ENCODE data around the gene PPM1B.

PPM1B gene

GRCh38 chr2:44267269-44267795 lies 98.7 kb downstream of the PPM1B start:
- H3K4me1 ChIP-seq (ENCODE audit: control insufficient read depth, insufficient read depth, low read length), result peaks cover 4% of the 10 kb centered on the region
- H3K9me3 ChIP-seq (ENCODE audit: control insufficient read depth, low read length), result no peaks in the 10 kb centered on the region
- H3K27me3 ChIP-seq (ENCODE audit: control insufficient read depth, insufficient read depth, low read length, poor library complexity, severe bottlenecking), result no peaks in the 10 kb centered on the region
- no peak overlapping the region for H3K27ac ChIP-seq (ENCODE audit: insufficient read depth, low read depth, low read length, poor library complexity, severe bottlenecking)
- H3K36me3 ChIP-seq (ENCODE audit: control insufficient read depth, insufficient read depth, low read length), result no peaks in the 10 kb centered on the region
- 91 to 92% methylated on average over 3 of the region's 3 CpGs for WGBS, 2 experiments
- no peak overlapping the region for H3K4me3 ChIP-seq (ENCODE audit: insufficient read depth, low read depth, low read length)

DNA sequence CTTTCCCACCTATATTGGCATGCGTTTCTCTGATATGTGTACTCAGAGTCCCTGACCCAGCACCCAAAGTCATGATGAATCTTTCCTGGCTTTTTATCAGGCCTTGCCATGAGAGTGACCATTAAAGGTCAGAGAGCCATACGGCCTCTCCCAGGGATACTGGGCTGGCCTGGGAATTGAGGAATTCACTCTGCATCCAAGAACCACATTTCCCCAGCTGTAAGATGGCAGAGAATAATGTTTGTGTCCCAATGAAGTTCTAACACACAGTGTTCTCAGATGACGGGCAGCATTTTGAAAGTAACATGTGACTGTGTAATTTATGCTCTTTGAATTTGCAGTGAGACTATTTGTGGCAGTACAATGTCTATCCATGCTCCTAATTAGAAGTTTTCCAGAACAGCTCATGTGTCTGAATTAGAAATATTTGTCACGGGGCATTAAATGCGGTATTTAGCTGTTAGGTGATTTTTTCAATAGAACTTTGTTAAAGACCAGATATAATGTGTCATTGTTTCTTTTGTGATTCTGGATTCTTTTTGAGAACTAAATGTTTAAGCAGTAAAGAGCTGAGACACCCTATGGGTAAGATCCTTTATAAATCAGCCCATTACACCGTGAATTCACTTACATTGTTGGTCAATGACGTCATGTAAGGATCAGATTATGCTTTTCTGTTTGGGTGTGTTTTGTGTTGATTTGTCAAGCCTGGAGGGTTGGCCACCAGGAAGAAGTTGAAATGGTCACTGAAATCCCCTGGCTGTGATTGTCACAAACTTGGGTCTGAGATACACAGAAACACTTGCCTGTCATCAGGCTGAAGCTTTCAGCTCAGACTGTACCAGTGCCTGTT lies 99.3 kb downstream of the PPM1B start:
- Histone ChIP-seq H3K27ac (ENCODE audit: insufficient read depth, low read depth, low read length, poor library complexity, severe bottlenecking) (no peak overlapping the region), H3K4me3 (ENCODE audit: insufficient read depth, low read depth, low read length) (no peak overlapping the region), H3K9me3 (ENCODE audit: control insufficient read depth, low read length) (no peaks in the 10 kb centered on the region), H3K4me1 (ENCODE audit: control insufficient read depth, insufficient read depth, low read length) (peaks cover 4% of the 10 kb centered on the region), H3K36me3 (ENCODE audit: control insufficient read depth, insufficient read depth, low read length) (no peaks in the 10 kb centered on the region), H3K27me3 (ENCODE audit: control insufficient read depth, insufficient read depth, low read length, poor library complexity, severe bottlenecking) (no peaks in the 10 kb centered on the region)
- WGBS, 2 experiments, result 81% methylated on average over 7 of the region's 7 CpGs

DNA sequence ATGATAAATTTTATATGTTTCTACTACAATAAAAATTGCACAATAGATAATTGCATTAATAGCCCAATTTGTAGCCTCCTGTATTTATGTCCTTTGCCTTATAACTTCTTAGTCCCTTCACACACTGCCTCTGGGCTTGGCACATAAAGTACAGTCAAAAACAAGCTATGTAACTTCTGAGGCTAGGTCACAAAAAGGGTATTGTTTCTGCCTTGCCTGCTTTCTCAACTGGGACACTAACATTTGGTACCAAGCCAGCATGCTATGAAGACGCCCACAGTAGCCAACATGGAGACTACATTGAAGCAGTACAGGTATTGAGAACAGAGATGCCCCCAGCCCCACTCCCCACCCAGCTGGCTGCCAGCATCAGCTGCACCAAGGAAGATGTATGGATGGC lies 101.2 kb downstream of the PPM1B start:
- H3K9me3 ChIP-seq (ENCODE audit: control insufficient read depth, low read length), result no peaks in the 10 kb centered on the region
- H3K27ac ChIP-seq (ENCODE audit: insufficient read depth, low read depth, low read length, poor library complexity, severe bottlenecking), result no peak overlapping the region
- WGBS, 2 experiments, result 83 to 96% methylated on average over 1 of the region's 1 CpG
- no peaks in the 10 kb centered on the region for H3K36me3 ChIP-seq (ENCODE audit: control insufficient read depth, insufficient read depth, low read length)
- H3K4me3 ChIP-seq (ENCODE audit: insufficient read depth, low read depth, low read length), result no peak overlapping the region
- H3K4me1 ChIP-seq (ENCODE audit: control insufficient read depth, insufficient read depth, low read length), result peaks cover 4% of the 10 kb centered on the region
- H3K27me3 ChIP-seq (ENCODE audit: control insufficient read depth, insufficient read depth, low read length, poor library complexity, severe bottlenecking), result no peaks in the 10 kb centered on the region

DNA sequence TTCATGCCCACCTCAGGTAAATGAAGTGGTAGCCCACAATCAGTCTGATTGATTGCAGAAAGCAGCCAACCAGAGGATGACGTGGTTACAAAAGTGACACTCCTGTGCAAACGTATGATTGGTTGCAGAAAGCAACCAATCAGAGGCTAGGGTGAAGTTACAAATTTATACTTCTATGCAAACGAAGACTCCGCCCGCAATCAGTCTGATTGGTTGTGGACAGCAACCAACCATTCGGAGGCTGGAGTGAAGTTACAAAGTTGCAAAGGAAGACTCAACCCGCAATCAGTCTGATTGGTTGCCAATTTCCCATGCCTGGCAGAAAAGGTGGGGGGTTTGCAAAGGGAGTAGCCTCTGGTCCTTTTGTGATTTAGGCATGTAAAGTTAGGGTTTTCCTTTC lies 102.6 kb downstream of the PPM1B start:
- Histone ChIP-seq H3K27me3 (ENCODE audit: control insufficient read depth, insufficient read depth, low read length, poor library complexity, severe bottlenecking) (no peaks in the 10 kb centered on the region), H3K4me3 (ENCODE audit: insufficient read depth, low read depth, low read length) (no peak overlapping the region), H3K36me3 (ENCODE audit: control insufficient read depth, insufficient read depth, low read length) (no peaks in the 10 kb centered on the region), H3K9me3 (ENCODE audit: control insufficient read depth, low read length) (no peaks in the 10 kb centered on the region), H3K4me1 (ENCODE audit: control insufficient read depth, insufficient read depth, low read length) (peaks cover 4% of the 10 kb centered on the region), H3K27ac (ENCODE audit: insufficient read depth, low read depth, low read length, poor library complexity, severe bottlenecking) (no peak overlapping the region)
- 95 to 97% methylated on average over 7 of the region's 7 CpGs for WGBS, 2 experiments

- Histone ChIP-seq H3K9me3 (ENCODE audit: control insufficient read depth, low read length) (no peaks in the 10 kb centered on the region), H3K36me3 (ENCODE audit: control insufficient read depth, insufficient read depth, low read length) (no peaks in the 10 kb centered on the region), H3K4me3 (ENCODE audit: insufficient read depth, low read depth, low read length) (no peak overlapping the region), H3K27me3 (ENCODE audit: control insufficient read depth, insufficient read depth, low read length, poor library complexity, severe bottlenecking) (no peaks in the 10 kb centered on the region), H3K4me1 (ENCODE audit: control insufficient read depth, insufficient read depth, low read length) (peaks cover 2% of the 10 kb centered on the region), H3K27ac (ENCODE audit: insufficient read depth, low read depth, low read length, poor library complexity, severe bottlenecking) (no peak overlapping the region)
- WGBS, 2 experiments, result 85 to 86% methylated on average over 3 of the region's 3 CpGs
Measured at GRCh38 chr2:44273076-44273475, 104.4 kb downstream of the PPM1B start.

GRCh38 chr2:44273596-44273995 lies 104.9 kb downstream of the PPM1B start:
- Histone ChIP-seq H3K36me3 (ENCODE audit: control insufficient read depth, insufficient read depth, low read length) (no peaks in the 10 kb centered on the region), H3K27me3 (ENCODE audit: control insufficient read depth, insufficient read depth, low read length, poor library complexity, severe bottlenecking) (no peaks in the 10 kb centered on the region), H3K9me3 (ENCODE audit: control insufficient read depth, low read length) (no peaks in the 10 kb centered on the region), H3K4me1 (ENCODE audit: control insufficient read depth, insufficient read depth, low read length) (no peaks in the 10 kb centered on the region), H3K4me3 (ENCODE audit: insufficient read depth, low read depth, low read length) (no peak overlapping the region), H3K27ac (ENCODE audit: insufficient read depth, low read depth, low read length, poor library complexity, severe bottlenecking) (no peak overlapping the region)
- 91 to 99% methylated on average over 2 of the region's 2 CpGs for WGBS, 2 experiments

- Histone ChIP-seq H3K27me3 (ENCODE audit: control insufficient read depth, insufficient read depth, low read length, poor library complexity, severe bottlenecking) (no peaks in the 10 kb centered on the region), H3K9me3 (ENCODE audit: control insufficient read depth, low read length) (no peaks in the 10 kb centered on the region), H3K4me1 (ENCODE audit: control insufficient read depth, insufficient read depth, low read length) (no peaks in the 10 kb centered on the region), H3K36me3 (ENCODE audit: control insufficient read depth, insufficient read depth, low read length) (no peaks in the 10 kb centered on the region), H3K27ac (ENCODE audit: insufficient read depth, low read depth, low read length, poor library complexity, severe bottlenecking) (no peak overlapping the region), H3K4me3 (ENCODE audit: insufficient read depth, low read depth, low read length) (no peak overlapping the region)
- 93 to 97% methylated on average over 2 of the region's 2 CpGs for WGBS, 2 experiments
Measured at GRCh38 chr2:44275927-44276303, 107.2 kb downstream of the PPM1B start.

DNA sequence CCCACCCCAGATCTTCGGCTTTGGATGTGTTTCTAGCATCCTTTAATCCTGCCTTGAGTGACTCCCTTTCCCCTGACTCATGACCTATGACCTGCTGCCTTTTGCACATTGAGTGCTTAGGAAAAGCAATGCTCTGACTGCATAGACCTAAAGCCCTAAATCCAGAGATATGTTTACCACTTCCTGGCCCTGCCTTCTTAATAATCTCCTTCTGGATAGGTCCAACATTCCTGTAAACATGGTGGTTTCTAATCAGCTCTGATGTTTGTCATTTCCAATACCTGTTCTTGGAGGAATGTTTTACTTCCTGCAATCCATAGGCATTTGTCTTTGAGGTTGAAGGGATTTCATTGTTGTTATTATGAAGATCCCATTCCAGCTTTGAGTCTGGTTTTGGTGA lies 108.9 kb downstream of the PPM1B start:
- no peaks in the 10 kb centered on the region for H3K9me3 ChIP-seq (ENCODE audit: control insufficient read depth, low read length)
- no peak overlapping the region for H3K4me3 ChIP-seq (ENCODE audit: insufficient read depth, low read depth, low read length)
- H3K4me1 ChIP-seq (ENCODE audit: control insufficient read depth, insufficient read depth, low read length), result no peaks in the 10 kb centered on the region
- H3K36me3 ChIP-seq (ENCODE audit: control insufficient read depth, insufficient read depth, low read length), result no peaks in the 10 kb centered on the region
- no peaks in the 10 kb centered on the region for H3K27me3 ChIP-seq (ENCODE audit: control insufficient read depth, insufficient read depth, low read length, poor library complexity, severe bottlenecking)
- WGBS, 2 experiments, result 90 to 96% methylated on average over 1 of the region's 1 CpG
- H3K27ac ChIP-seq (ENCODE audit: insufficient read depth, low read depth, low read length, poor library complexity, severe bottlenecking), result no peak overlapping the region

DNA sequence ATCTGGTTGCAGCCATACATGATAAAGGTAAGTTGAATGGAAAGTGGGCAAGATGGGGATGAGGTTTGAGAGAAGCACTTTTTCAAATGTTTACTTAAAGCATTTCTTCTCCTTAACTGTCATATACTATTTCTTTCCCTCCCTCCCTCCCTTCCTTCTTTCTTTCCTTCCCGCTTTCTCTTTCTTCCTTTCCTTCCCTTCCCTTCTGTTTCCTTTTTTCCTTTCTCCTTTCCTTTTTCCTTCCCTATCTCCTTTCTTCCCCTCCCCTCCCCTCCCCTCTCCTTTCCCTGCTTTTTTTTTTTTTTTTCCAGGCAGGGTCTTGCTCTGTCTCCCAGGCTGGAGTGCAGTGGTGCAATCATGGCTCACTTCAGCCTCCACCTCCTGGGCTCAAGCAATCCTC lies 112.2 kb downstream of the PPM1B start:
- Histone ChIP-seq H3K27me3 (ENCODE audit: control insufficient read depth, insufficient read depth, low read length, poor library complexity, severe bottlenecking) (no peaks in the 10 kb centered on the region), H3K36me3 (ENCODE audit: control insufficient read depth, insufficient read depth, low read length) (no peaks in the 10 kb centered on the region), H3K4me1 (ENCODE audit: control insufficient read depth, insufficient read depth, low read length) (no peaks in the 10 kb centered on the region), H3K9me3 (ENCODE audit: control insufficient read depth, low read length) (no peaks in the 10 kb centered on the region), H3K27ac (ENCODE audit: insufficient read depth, low read depth, low read length, poor library complexity, severe bottlenecking) (no peak overlapping the region), H3K4me3 (ENCODE audit: insufficient read depth, low read depth, low read length) (no peak overlapping the region)
- WGBS, 2 experiments, result 97 to 100% methylated on average over 1 of the region's 1 CpG

Data from ectodermal cell (in vitro differentiated cells).